Measurements from ENCODE around the gene ARNT2. TPM values are rescaled to one million over a fixed set of nuclear protein-coding genes. Genes with fewer than 3 reads are reported as not detected.
"Not testable (repeated sequence)": the region's sequence is repeated elsewhere in the genome, so short reads cannot be mapped to it uniquely, and the experiment has no call there.

The ARNT2 gene
- total RNA-seq, 1 donor from 2014 or later: 3.3 TPM

- no peak for ATAC-seq (ENCODE audit: poor library complexity)
- DNase-seq: no peak
- intact Hi-C loops (cut with DNase I): no loop called here
Measured at GRCh38 chr15:80497221-80497620, 93.0 kb downstream of the ARNT2 start.

- intact Hi-C loops (cut with DNase I): no loop called here
- no peak for ATAC-seq (ENCODE audit: poor library complexity)
Measured at GRCh38 chr15:80498652-80499051, 94.5 kb downstream of the ARNT2 start.

GRCh38 chr15:80500021-80500420 is 95.8 kb downstream of the ARNT2 start:
- intact Hi-C loops (cut with DNase I): no loop called here
- DNase-seq: no peak
- no peak for ATAC-seq (ENCODE audit: poor library complexity)

More at GRCh38 chr15:80498652-80499051, 94.5 kb downstream of the ARNT2 start:
- DNase-seq: no peak

- no peak for ATAC-seq (ENCODE audit: poor library complexity)
Measured at GRCh38 chr15:80501476-80501875, 97.3 kb downstream of the ARNT2 start.

GRCh38 chr15:80502782-80503181 is 98.6 kb downstream of the ARNT2 start:
- DNase-seq (peak; percentile 55), ATAC-seq (ENCODE audit: poor library complexity) (peak; percentile 81)
- intact Hi-C loops (cut with DNase I): no loop called here

More at GRCh38 chr15:80501476-80501875, 97.3 kb downstream of the ARNT2 start:
- intact Hi-C loops (cut with DNase I): no loop called here
- DNase-seq: no peak

- DNase-seq: no peak
- intact Hi-C loops (cut with DNase I): no loop called here
- ATAC-seq (ENCODE audit: poor library complexity): peak; percentile 62
Measured at GRCh38 chr15:80503319-80503952, 99.3 kb downstream of the ARNT2 start.

GRCh38 chr15:80504931-80505330 is 100.7 kb downstream of the ARNT2 start:
- no peak for ATAC-seq (ENCODE audit: poor library complexity)
- DNase-seq: no peak
- intact Hi-C loops (cut with DNase I): no loop called here

- no peak for ATAC-seq (ENCODE audit: poor library complexity)
- DNase-seq: no peak
- intact Hi-C loops (cut with DNase I): no loop called here
Measured at GRCh38 chr15:80506286-80506893, 102.2 kb downstream of the ARNT2 start.

GRCh38 chr15:80507131-80507530 is 102.9 kb downstream of the ARNT2 start:
- intact Hi-C loops (cut with DNase I): no loop called here
- ATAC-seq (ENCODE audit: poor library complexity): no peak
- DNase-seq: no peak

- intact Hi-C loops (cut with DNase I): no loop called here
- ATAC-seq (ENCODE audit: poor library complexity): peak; percentile 69
- no peak for DNase-seq
Measured at GRCh38 chr15:80507638-80508316, 103.6 kb downstream of the ARNT2 start.

- DNase-seq (no peak), ATAC-seq (ENCODE audit: poor library complexity) (no peak)
- intact Hi-C loops (cut with DNase I): no loop called here
Measured at GRCh38 chr15:80508783-80509182, 104.6 kb downstream of the ARNT2 start.

- DNase-seq (no peak), ATAC-seq (ENCODE audit: poor library complexity) (no peak)
- intact Hi-C loops (cut with DNase I): no loop called here
Measured at GRCh38 chr15:80509800-80510199, 105.6 kb downstream of the ARNT2 start.

GRCh38 chr15:80510985-80511384 is 106.8 kb downstream of the ARNT2 start:
- DNase-seq; intact Hi-C loops (cut with DNase I); ATAC-seq (ENCODE audit: poor library complexity): not testable (repeated sequence)

GRCh38 chr15:80512726-80513660 is 108.8 kb downstream of the ARNT2 start:
- peak; percentile 63 for ATAC-seq (ENCODE audit: poor library complexity)
- intact Hi-C loops (cut with DNase I): no loop called here
- no peak for DNase-seq

- intact Hi-C loops (cut with DNase I): no loop called here
- ATAC-seq (ENCODE audit: poor library complexity) (peak; percentile 48), DNase-seq (no peak)
Measured at GRCh38 chr15:80514071-80514780, 110.0 kb downstream of the ARNT2 start.

- ATAC-seq (ENCODE audit: poor library complexity): no peak
- no peak for DNase-seq
- intact Hi-C loops (cut with DNase I): no loop called here
Measured at GRCh38 chr15:80517290-80517689, 113.1 kb downstream of the ARNT2 start.

- intact Hi-C loops (cut with DNase I): no loop called here
- ATAC-seq (ENCODE audit: poor library complexity) (no peak), DNase-seq (no peak)
Measured at GRCh38 chr15:80518522-80518921, 114.3 kb downstream of the ARNT2 start.

GRCh38 chr15:80523746-80524145 is 119.6 kb downstream of the ARNT2 start:
- intact Hi-C loops (cut with DNase I): no loop called here

More at GRCh38 chr15:80523746-80524145, 119.6 kb downstream of the ARNT2 start:
- DNase-seq (no peak), ATAC-seq (ENCODE audit: poor library complexity) (no peak)

All from Right ventricle myocardium superior (tissue), 1 donor.